Right renal pelvis (tissue), 4 donors: ENCODE results near the gene ZSWIM1. TPM values are rescaled to one million over a fixed set of nuclear protein-coding genes. Genes with fewer than 3 reads are reported as not detected.
A peak's percentile ranks its signal among the peaks of the same experiment; 100 is the strongest.
"Not testable (repeated sequence)": the region's sequence is repeated elsewhere in the genome, so short reads cannot be mapped to it uniquely, and the experiment has no call there.

Experiments
- DNase-seq, 4 donors: peaks; one replicate each; pipeline ENCODE4 v3.0.0-alpha.2; 2013; ENCODE audit warnings: low read depth in 4 of 4, low spot score in 3 of 4, missing footprints in 1 of 4
- polyA plus RNA-seq, 4 donors: library from polyadenylated mRNA; unstranded; fragments of 120-200 nt; gene quantifications; one replicate each; pipeline ENCODE4 v1.2.1, GENCODE V29; 2013; ENCODE audit not compliant: insufficient read length in 4 of 4

ZSWIM1 gene
- polyA plus RNA-seq, 4 donors = 13.3 to 15.7 (median 15.3) TPM

DNA sequence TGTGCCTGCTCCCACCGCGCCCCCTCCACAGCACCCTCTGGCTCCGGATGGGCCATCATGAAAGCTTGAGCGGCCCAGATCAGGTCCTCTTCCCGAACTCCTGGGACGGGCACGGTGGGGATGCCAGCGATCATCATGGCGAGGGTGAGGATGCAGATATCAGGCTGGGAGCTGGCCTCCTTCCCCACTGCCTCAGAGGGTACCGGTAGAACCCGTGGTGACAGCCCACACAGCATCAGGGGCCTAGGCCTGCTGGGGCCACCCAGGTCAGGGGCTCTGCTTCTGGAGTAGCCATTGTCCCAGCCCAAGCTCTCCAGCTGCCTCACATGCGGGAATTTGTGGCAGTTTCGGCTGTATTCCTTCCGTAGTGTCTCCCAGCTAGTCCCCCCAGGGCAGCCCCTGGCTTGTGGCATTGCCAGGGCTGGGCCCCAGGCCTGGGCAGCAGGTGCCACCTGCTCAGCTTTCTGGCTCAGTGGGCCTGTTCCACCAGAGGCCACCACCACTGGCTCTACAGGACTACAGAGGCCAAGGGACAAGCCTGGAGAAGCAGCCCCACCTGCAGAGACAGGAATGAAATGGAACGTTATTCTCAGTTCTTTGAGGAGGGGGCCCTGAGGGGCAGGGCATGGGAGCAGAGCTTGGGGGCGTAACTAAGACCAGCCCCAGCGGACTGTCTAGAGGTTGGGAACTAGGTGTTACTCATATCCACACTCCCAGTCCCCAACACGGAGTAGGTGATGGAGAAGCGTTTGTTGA is 5.7 kb downstream of the ZSWIM1 start:
- no peak for DNase-seq

DNA sequence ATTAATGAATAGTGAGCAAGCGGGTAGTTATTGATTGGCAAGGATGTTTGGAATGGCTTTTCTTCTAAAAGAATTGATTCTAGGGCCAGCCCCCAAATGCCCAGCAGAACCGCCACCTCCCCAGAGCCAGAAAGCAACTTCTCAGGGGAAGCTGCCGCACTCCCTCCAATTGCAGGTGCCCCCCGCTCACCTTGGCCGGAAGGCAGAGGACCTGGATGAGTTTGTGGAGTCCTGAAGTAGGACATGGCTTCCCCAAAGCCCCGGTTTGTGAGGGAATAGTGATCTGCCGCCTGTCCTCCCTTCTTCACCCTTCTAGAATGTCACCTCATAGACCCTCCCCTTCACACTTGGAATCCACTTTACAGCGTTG is 6.3 kb downstream of the ZSWIM1 start, which contains the start of gene SPATA25:
Gene SPATA25 (minus strand): TSS at position 277 of the 370 bp plus-strand sequence. CDS start 32 bp downstream, at position 245.
- DNase-seq = no peak

DNA sequence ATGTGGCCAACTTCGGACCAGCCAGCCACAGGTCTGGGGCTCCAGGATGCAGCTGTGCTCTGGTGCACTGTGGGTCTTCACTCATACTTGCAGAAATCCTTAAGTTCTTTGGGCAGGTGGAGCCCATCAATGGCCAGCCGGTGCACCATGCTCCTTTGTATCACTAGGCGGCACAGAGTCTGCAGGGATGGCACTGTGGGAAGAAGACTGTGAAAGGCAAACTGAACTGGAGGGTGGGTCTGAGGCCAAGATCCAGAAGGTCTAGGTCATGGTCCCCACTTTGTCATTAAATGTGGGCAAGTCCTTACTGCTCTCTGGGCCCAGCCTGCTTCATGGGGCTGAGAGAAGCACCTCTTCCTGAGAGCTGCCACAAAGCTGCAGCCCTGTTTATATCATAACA is 7.7 kb downstream of the ZSWIM1 start:
- DNase-seq = no peak

DNA sequence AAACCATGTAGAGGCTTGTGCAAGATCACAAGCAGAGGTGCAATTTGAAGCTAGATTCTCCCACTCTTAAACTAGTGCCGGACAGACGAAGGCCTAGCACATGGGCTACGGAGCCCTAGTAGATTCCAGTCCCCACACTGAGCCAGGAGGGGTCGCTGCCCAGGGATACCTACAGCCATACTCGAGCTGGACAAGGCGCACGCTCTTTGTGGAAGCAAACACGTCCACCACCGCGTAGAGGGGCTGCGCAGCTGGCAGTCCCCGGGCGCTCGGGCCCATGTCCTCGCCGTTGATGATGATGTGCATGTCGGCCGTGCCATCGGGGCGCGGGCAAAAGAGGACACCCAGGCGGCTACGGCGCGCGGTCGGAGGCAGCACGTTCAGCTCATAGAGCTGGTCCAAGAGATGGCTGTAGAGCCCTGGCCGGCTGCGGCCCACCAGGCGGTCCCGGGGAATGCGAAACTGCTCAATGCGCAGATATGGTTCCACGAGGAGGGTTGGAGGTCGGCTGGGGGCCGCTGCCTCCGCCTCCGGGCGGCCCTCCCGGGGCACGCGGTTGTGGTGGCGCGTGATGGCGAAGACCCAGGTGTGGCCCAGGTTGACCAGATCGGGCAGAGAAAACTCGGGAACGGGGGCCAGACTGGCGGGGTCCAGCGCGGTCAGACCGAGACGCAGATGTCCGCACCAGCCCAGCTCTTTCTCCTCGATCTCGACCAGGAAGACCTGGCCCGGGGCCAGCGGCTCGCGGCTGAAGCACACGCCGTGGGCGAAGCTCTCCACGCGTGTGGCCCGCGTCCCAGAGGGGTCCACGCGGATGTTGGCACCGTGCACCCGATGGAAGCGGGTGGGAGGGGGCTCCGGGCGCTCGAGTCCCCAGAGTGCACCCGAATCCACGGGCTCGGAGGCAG is 9.3 kb downstream of the ZSWIM1 start:
- peak; percentile 66 to 79 (median 72) for DNase-seq

DNA sequence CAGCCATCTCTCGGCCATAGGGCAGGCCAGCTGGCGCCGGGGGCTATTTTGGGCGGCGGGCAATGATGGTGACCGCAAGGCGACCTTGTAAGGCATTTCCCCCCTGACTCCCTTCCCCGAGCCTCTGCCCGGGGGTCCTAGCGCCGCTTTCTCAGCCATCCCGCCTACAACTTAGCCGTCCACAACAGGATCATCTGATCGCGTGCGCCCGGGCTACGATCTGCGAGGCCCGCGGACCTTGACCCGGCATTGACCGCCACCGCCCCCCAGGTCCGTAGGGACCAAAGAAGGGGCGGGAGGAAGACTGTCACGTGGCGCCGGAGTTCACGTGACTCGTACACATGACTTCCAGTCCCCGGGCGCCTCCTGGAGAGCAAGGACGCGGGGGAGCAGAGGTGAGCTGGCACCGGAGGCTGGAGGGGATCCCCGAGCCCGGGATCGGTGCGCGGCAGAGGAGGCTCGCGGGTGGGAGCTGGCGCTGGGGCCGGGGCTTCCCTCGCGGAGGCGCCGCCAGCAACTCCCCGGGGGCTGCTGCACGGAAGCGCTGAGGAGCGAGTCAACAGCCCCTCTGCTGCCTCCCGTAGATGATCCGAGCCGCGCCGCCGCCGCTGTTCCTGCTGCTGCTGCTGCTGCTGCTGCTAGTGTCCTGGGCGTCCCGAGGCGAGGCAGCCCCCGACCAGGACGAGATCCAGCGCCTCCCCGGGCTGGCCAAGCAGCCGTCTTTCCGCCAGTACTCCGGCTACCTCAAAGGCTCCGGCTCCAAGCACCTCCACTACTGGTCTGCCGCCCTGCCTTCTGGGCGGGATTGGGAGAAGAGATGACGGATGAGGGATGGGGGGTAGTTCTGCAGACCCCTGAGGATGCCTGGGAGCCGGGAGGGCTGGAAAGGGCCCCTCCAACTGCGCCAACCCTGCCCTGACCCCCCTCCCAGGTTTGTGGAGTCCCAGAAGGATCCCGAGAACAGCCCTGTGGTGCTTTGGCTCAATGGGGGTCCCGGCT is 10.3 kb downstream of the ZSWIM1 start, which contains the start of the genes CTSA and NEURL2:
Gene CTSA (plus strand): TSS at position 351 of the 999 bp plus-strand sequence. CDS start 234 bp downstream, at position 585.
Gene NEURL2 (minus strand): TSS at position 224 of the 999 bp plus-strand sequence. CDS start 217 bp downstream, at position 7.
- peak; percentile 84 to 90 (median 86) for DNase-seq

DNA sequence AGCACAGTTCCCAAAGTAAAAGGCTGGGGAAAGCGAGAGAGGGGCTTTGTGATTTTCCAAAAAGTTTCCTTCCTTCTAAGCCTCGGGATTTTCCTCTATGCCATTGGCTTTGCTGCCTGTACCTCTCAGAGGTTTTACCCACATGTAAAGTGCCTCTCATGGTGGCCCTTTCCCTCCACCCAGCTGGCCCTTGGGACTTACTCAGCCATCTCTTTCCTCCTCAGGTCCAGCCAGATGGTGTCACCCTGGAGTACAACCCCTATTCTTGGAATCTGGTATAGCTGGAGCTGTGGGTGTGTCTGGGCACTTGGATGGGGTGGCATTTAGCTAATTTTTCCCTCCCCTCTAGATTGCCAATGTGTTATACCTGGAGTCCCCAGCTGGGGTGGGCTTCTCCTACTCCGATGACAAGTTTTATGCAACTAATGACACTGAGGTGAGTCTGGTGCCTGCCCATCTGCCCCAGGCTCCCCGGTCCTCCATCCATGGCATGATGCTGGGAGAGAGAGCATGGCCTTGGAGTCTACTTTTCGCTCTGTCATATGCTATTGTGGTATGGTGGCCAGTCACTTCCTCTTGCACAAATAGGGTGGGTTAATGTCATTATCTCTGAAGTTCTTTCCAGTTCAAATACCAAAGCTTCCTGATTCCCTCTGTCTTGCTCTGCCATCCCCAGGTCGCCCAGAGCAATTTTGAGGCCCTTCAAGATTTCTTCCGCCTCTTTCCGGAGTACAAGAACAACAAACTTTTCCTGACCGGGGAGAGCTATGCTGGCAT is 11.2 kb downstream of the ZSWIM1 start:
- no peak for DNase-seq

DNA sequence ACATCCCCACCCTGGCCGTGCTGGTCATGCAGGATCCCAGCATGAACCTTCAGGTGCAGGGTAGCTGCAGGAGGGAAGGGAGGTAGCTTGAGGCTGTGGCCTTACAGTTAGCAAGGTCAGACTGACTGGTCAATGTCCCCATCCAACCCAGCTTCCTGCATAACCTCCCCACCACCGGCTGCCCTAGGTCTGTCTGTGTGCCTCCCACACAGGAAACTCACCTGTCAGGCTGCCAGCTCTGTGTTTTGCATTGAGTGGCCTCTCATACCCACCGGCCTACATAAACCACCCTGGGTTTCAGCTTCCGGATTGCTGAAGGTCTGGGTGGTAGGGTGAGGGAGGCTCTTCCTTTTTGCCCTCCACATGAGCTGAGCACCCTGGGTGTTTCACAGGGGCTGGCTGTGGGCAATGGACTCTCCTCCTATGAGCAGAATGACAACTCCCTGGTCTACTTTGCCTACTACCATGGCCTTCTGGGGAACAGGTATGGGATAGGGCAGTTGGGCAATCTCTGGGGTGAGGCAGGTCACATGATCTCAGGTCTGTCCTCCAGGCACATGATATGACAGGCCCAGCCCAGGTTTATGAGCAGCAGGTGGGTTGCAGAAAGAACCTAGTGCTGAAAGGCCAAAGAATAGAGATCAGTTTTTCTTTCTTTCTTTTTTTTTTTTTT is 11.9 kb downstream of the ZSWIM1 start:
- DNase-seq = no peak

DNA sequence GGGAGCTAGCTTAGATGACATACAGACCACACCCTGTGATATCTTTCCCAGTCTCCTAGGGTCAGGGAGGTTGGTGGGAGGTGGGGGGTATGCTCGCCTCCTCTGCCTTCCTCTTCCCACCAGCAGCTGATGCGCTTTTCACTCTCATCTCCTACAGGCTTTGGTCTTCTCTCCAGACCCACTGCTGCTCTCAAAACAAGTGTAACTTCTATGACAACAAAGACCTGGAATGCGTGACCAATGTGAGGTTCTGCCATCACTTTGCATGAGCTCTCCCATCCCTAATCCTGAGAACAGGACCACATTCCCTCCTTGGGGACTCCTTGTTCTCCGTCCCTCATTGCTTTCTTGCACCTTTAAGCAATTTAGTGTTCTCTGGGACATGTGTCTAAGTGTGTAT is 12.8 kb downstream of the ZSWIM1 start:
- no peak for DNase-seq

DNA sequence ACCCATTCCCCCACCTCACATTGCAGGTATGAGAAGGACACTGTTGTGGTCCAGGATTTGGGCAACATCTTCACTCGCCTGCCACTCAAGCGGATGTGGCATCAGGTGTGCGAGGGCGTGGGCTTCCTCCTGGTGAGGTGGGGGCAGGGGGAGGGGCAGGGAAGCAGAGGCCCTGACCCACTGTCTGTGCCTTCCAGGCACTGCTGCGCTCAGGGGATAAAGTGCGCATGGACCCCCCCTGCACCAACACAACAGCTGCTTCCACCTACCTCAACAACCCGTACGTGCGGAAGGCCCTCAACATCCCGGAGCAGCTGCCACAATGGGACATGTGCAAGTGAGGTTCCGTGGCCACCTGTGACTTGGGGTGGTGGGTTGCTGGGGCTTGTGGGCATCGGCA is 13.8 kb downstream of the ZSWIM1 start:
- DNase-seq = no peak

DNA sequence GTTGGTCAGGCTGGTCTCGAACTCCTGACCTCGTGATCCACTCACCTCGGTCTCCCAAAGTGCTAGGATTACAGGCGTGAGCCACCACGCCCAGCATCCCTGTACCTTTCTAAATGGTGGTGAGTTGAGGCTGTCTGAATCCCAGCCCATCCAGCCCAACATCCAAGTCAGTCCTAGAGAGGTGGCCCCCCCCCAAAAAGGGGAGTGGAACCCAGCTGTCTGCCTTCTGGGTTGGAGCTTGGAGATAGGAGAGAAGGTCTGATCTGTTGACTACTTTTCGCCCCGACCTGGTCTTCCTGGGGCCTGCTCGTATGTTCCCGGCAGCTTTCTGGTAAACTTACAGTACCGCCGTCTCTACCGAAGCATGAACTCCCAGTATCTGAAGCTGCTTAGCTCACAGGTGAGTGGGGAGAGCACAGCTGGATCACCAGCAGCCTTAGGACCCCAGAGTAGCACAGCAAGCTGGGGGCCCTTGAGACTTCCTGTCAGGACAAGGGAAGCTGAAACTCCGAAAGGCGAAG is 15.7 kb downstream of the ZSWIM1 start:
- DNase-seq = no peak

DNA sequence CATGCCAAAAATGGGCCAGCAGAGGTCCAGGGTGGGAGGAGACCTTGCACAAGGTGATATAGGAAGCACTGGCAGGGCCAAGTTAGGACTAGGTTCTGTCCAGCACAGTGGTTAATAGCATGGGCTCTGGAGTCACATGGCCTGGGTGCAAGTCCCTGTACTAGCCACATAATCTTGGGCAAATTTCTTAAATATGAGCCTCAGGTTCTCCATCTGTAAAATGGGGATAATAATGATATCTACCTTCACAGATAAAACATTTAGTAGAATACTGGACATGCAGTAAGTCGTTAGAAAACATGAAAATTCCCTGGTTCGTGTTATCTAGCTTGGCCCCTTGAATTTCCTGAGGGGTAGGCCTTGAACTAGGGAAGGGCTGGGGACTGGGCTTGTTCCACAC is 16.3 kb downstream of the ZSWIM1 start:
- DNase-seq = no peak

DNA sequence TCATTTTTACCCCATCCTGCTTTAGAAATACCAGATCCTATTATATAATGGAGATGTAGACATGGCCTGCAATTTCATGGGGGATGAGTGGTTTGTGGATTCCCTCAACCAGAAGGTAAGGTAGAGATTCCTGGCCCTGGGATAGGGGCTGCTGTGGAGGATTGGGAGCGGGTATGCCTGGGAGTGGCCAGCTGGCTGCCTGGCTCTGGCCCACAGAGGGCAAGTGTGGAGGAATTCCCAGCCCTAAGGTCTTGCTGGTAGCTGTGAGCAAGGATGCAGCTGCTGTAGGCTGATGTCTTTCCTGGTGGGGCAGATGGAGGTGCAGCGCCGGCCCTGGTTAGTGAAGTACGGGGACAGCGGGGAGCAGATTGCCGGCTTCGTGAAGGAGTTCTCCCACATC is 16.7 kb downstream of the ZSWIM1 start:
- DNase-seq = no peak

DNA sequence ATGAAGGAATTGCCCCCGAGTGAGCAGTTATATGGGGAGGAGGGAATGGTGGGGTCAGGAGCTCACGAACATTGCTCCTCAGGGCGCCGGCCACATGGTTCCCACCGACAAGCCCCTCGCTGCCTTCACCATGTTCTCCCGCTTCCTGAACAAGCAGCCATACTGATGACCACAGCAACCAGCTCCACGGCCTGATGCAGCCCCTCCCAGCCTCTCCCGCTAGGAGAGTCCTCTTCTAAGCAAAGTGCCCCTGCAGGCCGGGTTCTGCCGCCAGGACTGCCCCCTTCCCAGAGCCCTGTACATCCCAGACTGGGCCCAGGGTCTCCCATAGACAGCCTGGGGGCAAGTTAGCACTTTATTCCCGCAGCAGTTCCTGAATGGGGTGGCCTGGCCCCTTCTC is 17.3 kb downstream of the ZSWIM1 start:
- no peak for DNase-seq

DNA sequence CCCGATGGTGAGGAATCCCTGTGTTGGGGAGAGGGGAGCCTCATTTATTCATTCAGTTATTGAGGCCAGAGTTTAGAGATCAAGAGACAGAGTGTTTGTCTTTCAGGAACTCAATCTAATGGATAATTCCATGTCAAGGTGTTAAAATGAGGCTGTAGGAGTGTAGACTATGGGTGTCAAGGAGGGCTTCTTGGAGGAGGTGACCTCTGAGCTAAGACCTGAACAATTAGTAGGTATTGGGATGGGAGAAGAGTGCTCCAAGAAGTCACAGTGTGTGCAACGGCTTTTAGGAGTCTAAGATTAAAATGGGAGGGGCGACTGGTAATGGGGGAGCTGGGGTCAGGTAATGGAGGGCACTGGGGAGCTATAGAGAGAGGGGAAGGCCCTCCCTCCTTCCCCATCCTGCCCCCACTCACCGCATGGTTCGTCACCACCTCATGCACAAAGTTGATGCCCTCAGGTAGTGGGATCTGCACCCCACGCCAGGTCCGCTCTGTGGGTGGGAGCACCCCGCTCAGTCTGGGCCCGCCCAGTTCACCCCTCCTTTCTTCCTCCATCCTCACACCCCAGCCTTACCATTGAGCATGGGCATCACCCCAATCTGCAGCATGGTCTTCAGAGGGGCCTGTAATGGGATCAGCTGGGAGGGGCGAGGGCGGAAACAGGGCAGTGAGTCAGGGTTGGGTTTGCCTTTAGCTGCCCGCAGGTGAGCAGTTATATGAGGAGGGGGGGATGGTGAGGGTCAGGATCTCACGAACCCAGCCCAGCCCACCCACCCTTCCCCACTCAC is 18.2 kb downstream of the ZSWIM1 start:
- no peak for DNase-seq

DNA sequence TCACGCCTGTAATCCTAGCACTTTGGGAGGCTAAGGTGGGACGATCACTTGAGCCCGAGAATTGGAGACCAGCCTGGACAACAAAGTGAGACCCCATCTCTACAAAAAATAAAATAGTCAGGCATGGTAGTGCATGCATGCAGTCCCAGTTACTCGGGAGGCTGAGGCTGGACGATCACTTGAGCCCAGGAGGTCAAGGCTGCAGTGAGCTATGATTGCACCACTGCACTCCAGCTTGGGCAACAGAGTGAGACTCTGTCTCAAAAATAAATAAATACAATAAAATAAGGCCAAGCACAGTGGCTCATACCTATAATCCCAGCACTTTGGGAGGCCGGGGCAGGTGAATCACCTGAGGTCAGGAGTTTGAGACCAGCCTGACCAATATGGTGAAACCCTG is 20.3 kb downstream of the ZSWIM1 start:
- DNase-seq = not testable (repeated sequence)

DNA sequence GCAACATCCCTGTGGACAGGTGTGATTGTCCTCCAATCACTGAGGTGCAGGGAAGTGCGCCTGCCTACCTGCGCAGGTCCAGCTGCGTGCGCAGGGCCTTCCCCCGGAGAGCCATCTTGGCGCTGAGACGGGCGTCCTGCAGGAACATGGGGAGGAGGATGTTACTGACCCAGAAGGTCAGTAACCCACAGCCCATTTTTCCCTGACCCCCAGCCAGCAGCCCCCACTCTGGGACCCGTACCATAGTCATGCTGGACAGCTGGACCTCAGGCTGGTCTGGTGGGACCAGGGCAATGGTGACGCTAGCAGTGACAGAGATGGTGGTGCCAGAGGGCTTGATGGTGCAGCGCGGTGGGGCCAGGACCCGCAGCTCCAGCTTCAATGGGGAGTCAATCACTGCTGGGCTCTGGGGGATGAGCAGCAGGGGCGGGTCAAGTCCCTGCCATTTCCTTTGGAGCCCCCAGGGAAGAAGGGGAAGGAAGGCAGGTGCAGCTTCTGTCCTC is 21.2 kb downstream of the ZSWIM1 start:
- no peak for DNase-seq
